ENCODE data around the gene EDEM1.

EDEM1 gene

GRCh38 chr3:5140839-5141238, 46.7 kb upstream of the EDEM1 start:
- H3K4me3 ChIP-seq (ENCODE audit: low read length, poor library complexity, severe bottlenecking) = no peak overlapping the region
- H3K79me2 ChIP-seq (ENCODE audit: insufficient read depth, low read length) = peaks cover 97% of the 10 kb centered on the region
- no peaks in the 10 kb centered on the region for H3K9me3 ChIP-seq (ENCODE audit: insufficient read depth, low read depth, low read length)
- peak overlapping the region; percentile 10 for H3K4me2 ChIP-seq (ENCODE audit: low read depth, low read length, poor library complexity, severe bottlenecking)
- peaks cover 3% of the 10 kb centered on the region; the same call in 1 of the 2 replicates for H3K36me3 ChIP-seq (ENCODE audit: insufficient read depth, low read length)
- H3K27me3 ChIP-seq (ENCODE audit: insufficient read depth, low read length, poor library complexity, severe bottlenecking) = no peaks in the 10 kb centered on the region
- no peaks in the 10 kb centered on the region for H3K9me2 ChIP-seq (replicated peaks; ENCODE audit: low read depth, low read length)
- H3F3A ChIP-seq (ENCODE audit: low read depth) = no peaks in the 10 kb centered on the region
- H2AFZ ChIP-seq (ENCODE audit: low read length) = no peak overlapping the region
- TF ChIP-seq EZH2phosphoT487 (IDR thresholded peaks at IDR 0.05; ENCODE audit: borderline replicate concordance) = no peak
- no peak for TF ChIP-seq CTCF (conservative IDR thresholded peaks at IDR 0.05; ENCODE audit: low read length)
- H3K4me1 ChIP-seq (ENCODE audit: insufficient read depth, low read length, poor library complexity, severe bottlenecking) = peaks cover 8% of the 10 kb centered on the region
- H3K9ac ChIP-seq (ENCODE audit: low read depth, low read length, poor library complexity, severe bottlenecking) = no peak overlapping the region
- H4K20me1 ChIP-seq (ENCODE audit: insufficient read depth, low read length, poor library complexity, severe bottlenecking) = peaks cover 36% of the 10 kb centered on the region

GRCh38 chr3:5141760-5142159, 45.7 kb upstream of the EDEM1 start:
- Histone ChIP-seq H3K36me3 (ENCODE audit: insufficient read depth, low read length) (peaks cover 9% of the 10 kb centered on the region), H3K79me2 (ENCODE audit: insufficient read depth, low read length) (peaks cover 100% of the 10 kb centered on the region)

GRCh38 chr3:5143464-5143863, 44.0 kb upstream of the EDEM1 start:
- Histone ChIP-seq H4K20me1 (ENCODE audit: insufficient read depth, low read length, poor library complexity, severe bottlenecking) (peaks cover 21% of the 10 kb centered on the region), H3K4me3 (ENCODE audit: low read length, poor library complexity, severe bottlenecking) (no peak overlapping the region), H3K9ac (ENCODE audit: low read depth, low read length, poor library complexity, severe bottlenecking) (no peak overlapping the region), H3K79me2 (ENCODE audit: insufficient read depth, low read length) (peaks cover 100% of the 10 kb centered on the region), H3F3A (ENCODE audit: low read depth) (no peaks in the 10 kb centered on the region), H3K27me3 (ENCODE audit: insufficient read depth, low read length, poor library complexity, severe bottlenecking) (no peaks in the 10 kb centered on the region), H3K9me2 (replicated peaks; ENCODE audit: low read depth, low read length) (no peaks in the 10 kb centered on the region), H3K36me3 (ENCODE audit: insufficient read depth, low read length) (peaks cover 10% of the 10 kb centered on the region), H3K9me3 (ENCODE audit: insufficient read depth, low read depth, low read length) (no peaks in the 10 kb centered on the region), H2AFZ (ENCODE audit: low read length) (no peak overlapping the region), H3K4me2 (ENCODE audit: low read depth, low read length, poor library complexity, severe bottlenecking) (no peak overlapping the region), H3K4me1 (ENCODE audit: insufficient read depth, low read length, poor library complexity, severe bottlenecking) (peaks cover 3% of the 10 kb centered on the region)
- TF ChIP-seq EZH2phosphoT487 (IDR thresholded peaks at IDR 0.05; ENCODE audit: borderline replicate concordance) = no peak
- no peak for TF ChIP-seq CTCF (conservative IDR thresholded peaks at IDR 0.05; ENCODE audit: low read length)

More at GRCh38 chr3:5141760-5142159, 45.7 kb upstream of the EDEM1 start:
- no peaks in the 10 kb centered on the region for H3K9me3 ChIP-seq (ENCODE audit: insufficient read depth, low read depth, low read length)
- no peak overlapping the region for H3K4me3 ChIP-seq (ENCODE audit: low read length, poor library complexity, severe bottlenecking)
- H3F3A ChIP-seq (ENCODE audit: low read depth) = no peaks in the 10 kb centered on the region
- H3K4me1 ChIP-seq (ENCODE audit: insufficient read depth, low read length, poor library complexity, severe bottlenecking) = peaks cover 7% of the 10 kb centered on the region
- peaks cover 30% of the 10 kb centered on the region for H4K20me1 ChIP-seq (ENCODE audit: insufficient read depth, low read length, poor library complexity, severe bottlenecking)
- H3K9ac ChIP-seq (ENCODE audit: low read depth, low read length, poor library complexity, severe bottlenecking) = no peak overlapping the region
- H3K4me2 ChIP-seq (ENCODE audit: low read depth, low read length, poor library complexity, severe bottlenecking) = no peak overlapping the region
- no peak for TF ChIP-seq CTCF (conservative IDR thresholded peaks at IDR 0.05; ENCODE audit: low read length)
- no peak for TF ChIP-seq EZH2phosphoT487 (IDR thresholded peaks at IDR 0.05; ENCODE audit: borderline replicate concordance)
- no peaks in the 10 kb centered on the region for H3K9me2 ChIP-seq (replicated peaks; ENCODE audit: low read depth, low read length)
- H3K27me3 ChIP-seq (ENCODE audit: insufficient read depth, low read length, poor library complexity, severe bottlenecking) = no peaks in the 10 kb centered on the region
- no peak overlapping the region for H2AFZ ChIP-seq (ENCODE audit: low read length)
